HCT116 (cell line): ENCODE results near the gene DDAH1. TPM values are rescaled to one million over a fixed set of nuclear protein-coding genes. Genes with fewer than 3 reads are reported as not detected.

Experiments
- ATAC-seq: fragments of 200-7000 bp; cut with Tn5 transposase; 2 replicates; pipeline ENCODE4 v1.9.1; 2020; ENCODE audit warnings: mild to moderate bottlenecking, moderate library complexity
- BruUV-seq: library from RNA; stranded (reverse); fragments of 400-500 nt; replicated peaks from 2 replicates; lab custom pipeline; 2021; lab: Mats Ljungman, UMichigan
- CTCF ChIA-PET: fragments of 300-600 bp; sonication (Branson Sonifier 250); formaldehyde crosslinking; loops from one replicate; lab custom pipeline; 2021; ENCODE audit warnings: antibody characterized with exemption; lab: Charles Lee
- POLR2A ChIA-PET: fragments of 300-600, 350-600 bp; sonication (Branson Sonifier 250); formaldehyde crosslinking; loops from one replicate; lab custom pipeline; 2021; ENCODE audit warnings: antibody characterized with exemption; lab: Charles Lee
- RAD21 ChIA-PET, 2 experiments: fragments of 300-600 bp; sonication (Branson Sonifier 250); formaldehyde crosslinking; loops; one replicate each; lab custom pipeline; 2023; ENCODE audit warnings: low total read pairs in 2 of 2; ENCODE audit not compliant: uncharacterized antibody in 2 of 2, unreplicated experiment in 2 of 2, low non-redundant PET in 1 of 2; lab: Charles Lee
- DNase-seq: peaks from one replicate; pipeline ENCODE4 v3.0.0-alpha.2; 2010; ENCODE audit warnings: low read depth, low spot score
- H2AFZ ChIP-seq: fragments of 200-600 bp; shearing (Covaris generic), sonication (generic); 2 replicates; pipeline ENCODE4 v1.6.1; 2017; ENCODE audit warnings: low read depth, mixed run types, mixed read lengths, antibody characterized with exemption, low read length; ENCODE audit not compliant: poor library complexity, severe bottlenecking
- H3K27ac ChIP-seq: 2 replicates; pipeline ENCODE4 v1.5.1; 2012; ENCODE audit warnings: low read depth, low read length
- H3K27me3 ChIP-seq: fragments of 200-600 bp; sonication (generic); 2 replicates; pipeline ENCODE4 v1.6.1; 2016; ENCODE audit warnings: mixed run types, low read length, mixed read lengths; ENCODE audit not compliant: insufficient read depth
- H3K36me3 ChIP-seq, 2 experiments: fragments of 200-500 bp in 1 of 2; fragments of 200-600 bp in 1 of 2; sonication (Bioruptor generic) in 1 of 2; sonication (generic) in 1 of 2; 2 replicates each; pipeline versions ENCODE4 v1.5.1 to v1.6.1; 2014 to 2016; ENCODE audit warnings: low read length in 2 of 2, inconsistent platforms in 1 of 2, mixed read lengths in 1 of 2, mixed run types in 1 of 2; ENCODE audit not compliant: insufficient read depth in 2 of 2, control insufficient read depth in 1 of 2
- H3K4me1 ChIP-seq, 2 experiments: fragments of 200-600 bp in 1 of 2; sonication (generic) in 1 of 2; 2 replicates each; pipeline versions ENCODE4 v1.5.1 to v1.6.1; 2012 to 2017; ENCODE audit warnings: low read length in 2 of 2, inconsistent platforms in 1 of 2, mild to moderate bottlenecking in 1 of 2, mixed read lengths in 1 of 2, mixed run types in 1 of 2, moderate library complexity in 1 of 2; ENCODE audit not compliant: insufficient read depth in 2 of 2, control insufficient read depth in 1 of 2
- H3K4me2 ChIP-seq: fragments of 200-600 bp; sonication (generic); 2 replicates; pipeline ENCODE4 v1.6.1; 2017; ENCODE audit warnings: mixed run types, low read length, mixed read lengths
- H3K4me3 ChIP-seq, 2 experiments: fragments of 200-600 bp in 1 of 2; sonication (generic) in 1 of 2; replicated peaks in 1 of 2; 2 replicates each; pipeline ENCODE4 v1.5.1; 2011 to 2016; ENCODE audit warnings: low read length in 2 of 2, control low read depth in 1 of 2, low read depth in 1 of 2, mild to moderate bottlenecking in 1 of 2, mixed read lengths in 1 of 2, mixed run types in 1 of 2
- H3K79me2 ChIP-seq: fragments of 200-600 bp; sonication (generic); 2 replicates; pipeline ENCODE4 v1.6.1; 2017; ENCODE audit warnings: mild to moderate bottlenecking, mixed run types, low read length, moderate library complexity, mixed read lengths; ENCODE audit not compliant: insufficient read depth
- H3K9ac ChIP-seq: fragments of 200-600 bp; sonication (generic); 2 replicates; pipeline ENCODE4 v1.6.1; 2016; ENCODE audit warnings: low read length, mixed read lengths
- H3K9me2 ChIP-seq: fragments of 200-600 bp; sonication (generic), shearing (Covaris generic); 2 replicates; pipeline ENCODE4 v1.6.1; 2017; ENCODE audit warnings: mixed run types, mild to moderate bottlenecking, moderate library complexity; ENCODE audit not compliant: insufficient read depth
- H3K9me3 ChIP-seq, 2 experiments: fragments of 200-500 bp in 1 of 2; fragments of 200-600 bp in 1 of 2; sonication (Bioruptor generic) in 1 of 2; sonication (generic) in 1 of 2; 2 replicates each; pipeline ENCODE4 v1.6.1; 2014 to 2017; ENCODE audit warnings: low read length in 2 of 2, mixed read lengths in 2 of 2, inconsistent platforms in 1 of 2, low read depth in 1 of 2, mild to moderate bottlenecking in 1 of 2, mixed run types in 1 of 2, moderate library complexity in 1 of 2; ENCODE audit not compliant: control insufficient read depth in 1 of 2, insufficient read depth in 1 of 2
- H4K20me1 ChIP-seq: fragments of 200-600 bp; sonication (generic), shearing (Covaris generic); 2 replicates; pipeline ENCODE4 v1.6.1; 2017; ENCODE audit warnings: mixed run types, mild to moderate bottlenecking, moderate library complexity; ENCODE audit not compliant: insufficient read depth
- CBX3 ChIP-seq: IDR thresholded peaks from 2 replicates; pipeline ENCODE4 v1.6.1; 2012; ENCODE audit warnings: low read depth
- EGR1 ChIP-seq: IDR thresholded peaks from 2 replicates; pipeline ENCODE4 v1.6.1; 2012; ENCODE audit warnings: low read depth
- ELF1 ChIP-seq: IDR thresholded peaks from 2 replicates; pipeline ENCODE4 v1.6.1; 2012; ENCODE audit warnings: low read depth, borderline replicate concordance
- FOSL1 ChIP-seq: IDR thresholded peaks from 2 replicates; pipeline ENCODE4 v1.6.1; 2012; ENCODE audit warnings: low read depth
- JUND ChIP-seq: IDR thresholded peaks from 2 replicates; pipeline ENCODE4 v1.6.1; 2012
- MAX ChIP-seq: IDR thresholded peaks from 2 replicates; pipeline ENCODE4 v1.6.1; 2012
- POLR2A ChIP-seq: IDR thresholded peaks from 2 replicates; pipeline ENCODE4 v1.7.0; 2011; ENCODE audit warnings: borderline replicate concordance; ENCODE audit not compliant: insufficient read depth, insufficient read length; ENCODE audit errors: extremely low read depth
- POLR2AphosphoS5 ChIP-seq: IDR thresholded peaks from 2 replicates; pipeline ENCODE4 v1.6.1; 2011; ENCODE audit warnings: mild to moderate bottlenecking, low read depth, low read length, moderate library complexity
- RAD21 ChIP-seq: IDR thresholded peaks from 2 replicates; pipeline ENCODE4 v1.6.1; 2012; ENCODE audit warnings: low read depth, mild to moderate bottlenecking
- REST ChIP-seq: IDR thresholded peaks from 2 replicates; pipeline ENCODE4 v1.6.1; 2012; ENCODE audit warnings: low read depth
- SIN3A ChIP-seq: IDR thresholded peaks from 2 replicates; pipeline ENCODE4 v1.6.1; 2012; ENCODE audit warnings: low read depth
- SP1 ChIP-seq: IDR thresholded peaks from 2 replicates; pipeline ENCODE4 v1.6.1; 2012; ENCODE audit warnings: low read depth
- SRF ChIP-seq: IDR thresholded peaks from 2 replicates; pipeline ENCODE4 v1.6.1; 2012; ENCODE audit warnings: low read depth
- TCF7L2 ChIP-seq: IDR thresholded peaks from 2 replicates; pipeline ENCODE4 v1.7.0; 2011; ENCODE audit warnings: borderline replicate concordance, inconsistent platforms; ENCODE audit not compliant: insufficient read depth, insufficient read length; ENCODE audit errors: extremely low read depth
- YY1 ChIP-seq: IDR thresholded peaks from 2 replicates; pipeline ENCODE4 v1.6.1; 2011; ENCODE audit warnings: low read length, low read depth, moderate library complexity, mild to moderate bottlenecking; ENCODE audit not compliant: insufficient replicate concordance; ENCODE audit errors: extremely low read depth
- ZNF274 ChIP-seq: fragments of 200-500 bp; sonication (Bioruptor generic); IDR thresholded peaks from 2 replicates; pipeline ENCODE4 v1.6.1; 2014; ENCODE audit warnings: mild to moderate bottlenecking, low read depth, low read length, inconsistent platforms
- intact Hi-C: fragments of 100-400 bp; cut with micrococcal nuclease; formaldehyde crosslinking; loops from 2 replicates; pipeline ENCODE4 v1.10.0; 2022
- total RNA-seq: library from RNA; stranded (reverse); gene quantifications from one replicate; pipeline ENCODE4 v1.2.1, GENCODE V29; 2021; ENCODE audit not compliant: unreplicated experiment
- TF ChIP-seq, protein P1 (sequence below): IDR thresholded peaks from 2 replicates; pipeline ENCODE4 v1.6.1; 2011; ENCODE audit warnings: mild to moderate bottlenecking, low read length, moderate library complexity; ENCODE audit not compliant: insufficient replicate concordance; ENCODE audit errors: extremely low read depth

The DDAH1 gene
- total RNA-seq, 1 experiment from 2014 or later = 16.6 TPM

DNA sequence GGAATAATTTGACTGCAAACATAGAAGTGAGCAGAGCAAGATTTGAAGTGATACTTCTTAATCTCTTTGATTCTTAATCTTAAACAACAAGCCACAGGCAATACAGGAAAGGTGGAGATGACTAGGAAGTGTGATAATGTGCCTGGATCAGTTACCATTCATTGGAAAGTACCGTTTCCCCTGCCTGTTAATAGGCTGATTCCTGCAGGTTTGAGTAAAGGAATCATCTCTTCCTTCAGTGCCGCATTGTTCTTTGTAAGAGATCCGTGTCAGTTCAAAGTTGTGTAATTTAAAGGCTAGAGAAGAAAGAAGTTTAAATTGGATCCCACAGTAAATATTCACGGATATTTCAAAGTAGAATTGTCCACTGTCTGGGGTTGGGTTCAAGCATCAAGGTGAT, 145.0 kb downstream of the DDAH1 start (continued):
- TF ChIP-seq, protein P1, sequence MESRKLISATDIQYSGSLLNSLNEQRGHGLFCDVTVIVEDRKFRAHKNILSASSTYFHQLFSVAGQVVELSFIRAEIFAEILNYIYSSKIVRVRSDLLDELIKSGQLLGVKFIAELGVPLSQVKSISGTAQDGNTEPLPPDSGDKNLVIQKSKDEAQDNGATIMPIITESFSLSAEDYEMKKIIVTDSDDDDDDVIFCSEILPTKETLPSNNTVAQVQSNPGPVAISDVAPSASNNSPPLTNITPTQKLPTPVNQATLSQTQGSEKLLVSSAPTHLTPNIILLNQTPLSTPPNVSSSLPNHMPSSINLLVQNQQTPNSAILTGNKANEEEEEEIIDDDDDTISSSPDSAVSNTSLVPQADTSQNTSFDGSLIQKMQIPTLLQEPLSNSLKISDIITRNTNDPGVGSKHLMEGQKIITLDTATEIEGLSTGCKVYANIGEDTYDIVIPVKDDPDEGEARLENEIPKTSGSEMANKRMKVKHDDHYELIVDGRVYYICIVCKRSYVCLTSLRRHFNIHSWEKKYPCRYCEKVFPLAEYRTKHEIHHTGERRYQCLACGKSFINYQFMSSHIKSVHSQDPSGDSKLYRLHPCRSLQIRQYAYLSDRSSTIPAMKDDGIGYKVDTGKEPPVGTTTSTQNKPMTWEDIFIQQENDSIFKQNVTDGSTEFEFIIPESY = no peak
- TF ChIP-seq FOSL1 (no peak), CBX3 (no peak), ELF1 (no peak), SP1 (no peak)

DNA sequence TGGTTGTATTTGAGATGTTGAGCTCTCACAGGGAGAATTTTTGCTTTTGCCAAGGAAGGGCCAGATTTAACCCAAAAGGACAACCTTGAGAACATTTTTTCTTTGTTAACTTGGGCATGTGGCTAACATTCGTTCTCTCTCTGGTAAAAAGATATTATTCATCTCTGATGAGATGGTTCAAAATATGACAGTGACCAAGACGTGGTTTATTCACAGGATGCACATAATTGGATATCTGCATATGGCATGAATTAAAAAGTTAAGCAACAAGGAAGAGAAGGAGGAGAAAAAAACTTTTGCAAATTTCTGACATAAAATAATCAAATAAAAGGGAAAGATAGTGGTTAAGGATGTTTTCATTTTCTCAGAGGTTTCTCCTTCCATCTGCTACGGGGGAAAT, 145.5 kb downstream of the DDAH1 start:
- RAD21 ChIA-PET = no interaction called here
- intact Hi-C loops = no loop called here
- H2AFZ ChIP-seq = no peak overlapping the region
- H4K20me1 ChIP-seq = no peaks in the 10 kb centered on the region
- H3K9ac ChIP-seq = no peak overlapping the region
- no peak for TF ChIP-seq RAD21
- no peak for TF ChIP-seq POLR2AphosphoS5
- no peak for TF ChIP-seq TCF7L2
- no peak for TF ChIP-seq MAX
- no peak for TF ChIP-seq SP1
- TF ChIP-seq POLR2A = no peak
- TF ChIP-seq SIN3A = no peak
- TF ChIP-seq JUND = no peak
- TF ChIP-seq, protein P1 = no peak
- no peak for TF ChIP-seq SRF
- TF ChIP-seq ZNF274 = no peak
- no peak for TF ChIP-seq EGR1
- no peak for TF ChIP-seq YY1
- no peak for TF ChIP-seq REST
- TF ChIP-seq, all 23 proteins: peak for 0
- Histone ChIP-seq H3K27me3 (no peaks in the 10 kb centered on the region), H3K4me1 (peaks cover 10 to 39% of the 10 kb centered on the region in 2 experiments), H3K36me3 (no peaks in the 10 kb centered on the region), H3K79me2 (no peaks in the 10 kb centered on the region), H3K4me3 (no peak overlapping the region), H3K9me2 (no peaks in the 10 kb centered on the region), H3K27ac (no peak overlapping the region), H3K4me2 (no peak overlapping the region), H3K9me3 (no peaks in the 10 kb centered on the region)
- DNase-seq (no peak), ATAC-seq (no peak)
- BruUV-seq = no TSS peak
- ChIA-PET CTCF (interaction anchor here (1.9 kb wide), 1 partner anchor 24 kb away, joined by 6 read pairs; no protein-coding TSS in a partner anchor), POLR2A (no interaction called here)
